Retina (tissue), 1 donor: Measurements from ENCODE around the gene TRPM2.

Experiments
- DNase-seq: peaks from one replicate; pipeline ENCODE4 v3.0.0-alpha.2; 2016

TRPM2 gene

DNA sequence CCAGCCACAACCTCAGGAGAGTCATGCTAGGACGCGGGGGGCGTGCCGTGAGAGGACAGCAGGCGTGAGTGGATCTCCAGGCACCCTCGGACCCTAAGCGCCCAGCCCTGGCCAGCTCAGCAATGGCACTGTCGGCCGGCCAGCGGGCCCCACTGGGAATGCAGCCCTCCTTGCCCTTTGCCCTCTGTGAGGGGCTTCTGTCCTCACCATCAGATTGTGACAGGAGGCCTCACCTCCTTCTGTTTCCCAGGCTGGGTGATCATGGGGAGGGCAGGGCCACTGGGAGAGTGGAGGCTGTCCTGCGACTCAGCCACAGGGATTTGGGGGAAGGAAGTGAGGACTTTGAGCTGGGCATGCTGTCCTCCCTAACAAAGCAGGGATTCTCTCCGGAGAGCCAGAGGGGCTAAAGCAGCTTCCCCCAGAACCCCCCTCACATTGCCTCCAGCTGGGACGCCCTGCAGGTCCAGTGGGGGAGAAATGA, 95.3 kb downstream of the TRPM2 start:
- no peak for DNase-seq

DNA sequence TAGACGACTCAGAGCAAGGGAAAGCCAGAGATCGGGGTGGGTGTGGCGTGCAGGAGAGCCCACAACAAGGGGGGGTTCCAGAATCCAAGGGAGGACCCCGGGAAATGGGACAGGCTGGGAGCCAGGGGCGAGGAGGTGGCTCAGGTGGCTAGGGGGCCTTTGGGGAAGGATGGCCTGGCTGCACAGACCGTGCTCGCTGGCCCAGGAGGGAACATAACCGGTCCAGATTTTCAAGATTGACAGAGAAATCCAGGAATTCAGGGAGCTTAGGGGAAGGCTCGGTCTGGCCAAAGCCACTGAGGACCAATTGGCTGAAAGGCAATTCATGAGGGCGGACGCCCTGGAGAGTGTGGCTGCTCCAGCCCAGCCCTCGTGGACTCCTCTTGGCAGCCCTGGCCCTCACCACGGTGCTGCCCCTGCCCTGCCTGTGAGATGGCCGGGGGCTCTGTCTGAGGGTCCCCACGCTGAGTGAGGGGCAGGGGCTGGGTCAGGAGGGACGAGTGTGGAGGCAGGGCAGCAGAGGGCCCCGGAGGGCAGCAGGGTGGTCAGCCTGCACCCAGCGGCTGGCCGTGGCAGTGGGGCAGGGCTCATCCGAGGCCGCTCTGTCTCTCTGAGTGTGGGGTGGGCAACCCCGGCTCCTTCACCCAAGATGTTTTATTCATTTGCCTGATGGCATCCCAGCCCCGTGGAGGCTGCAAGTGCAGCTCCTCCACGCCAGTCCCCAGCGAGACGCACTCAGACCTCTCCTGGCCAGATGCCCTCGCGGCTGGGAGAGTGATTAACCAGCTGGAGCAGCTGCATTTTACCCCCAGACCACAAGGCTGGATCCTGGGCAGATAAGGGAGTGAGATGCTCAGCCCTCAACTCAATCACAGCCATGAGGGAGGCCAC, 96.3 kb downstream of the TRPM2 start:
- peak; percentile 39 for DNase-seq

DNA sequence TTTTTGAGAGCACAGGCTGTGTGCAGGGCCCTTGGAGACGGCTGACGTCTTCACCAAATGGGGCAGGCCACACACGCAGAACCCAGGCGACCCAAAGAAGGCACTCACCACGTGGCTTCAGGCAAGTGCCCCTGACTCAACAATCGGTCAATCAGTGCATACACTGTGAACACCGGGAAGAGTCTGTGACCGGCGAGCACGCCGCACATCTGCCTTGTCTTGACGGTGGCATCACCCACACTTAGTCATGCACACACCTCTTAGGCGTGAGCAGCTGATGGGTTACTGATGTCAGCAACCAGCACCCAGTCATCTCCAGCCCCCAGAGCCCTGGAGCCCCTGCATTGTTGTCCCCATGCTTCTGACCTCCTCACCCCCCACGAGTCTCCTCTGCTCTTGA, 97.0 kb downstream of the TRPM2 start:
- no peak for DNase-seq

DNA sequence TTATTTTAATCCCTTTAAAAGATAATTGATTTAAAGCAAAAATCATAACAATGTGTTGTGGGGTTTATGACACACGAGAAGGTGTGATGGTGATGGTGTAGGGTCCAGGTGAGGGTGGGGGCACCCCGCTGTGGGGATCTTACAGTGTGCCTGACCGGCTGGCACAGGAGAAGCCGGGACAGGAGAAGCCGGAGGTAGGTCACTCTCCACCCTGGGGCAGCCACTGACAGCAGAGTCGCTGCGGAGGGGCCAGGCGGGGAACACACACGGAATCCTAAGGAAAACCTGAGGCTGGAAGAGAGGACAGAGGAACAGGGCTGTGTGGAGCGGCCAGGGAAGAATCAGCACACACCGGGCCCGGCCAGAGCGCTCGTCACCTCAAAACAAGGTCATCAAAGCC, 97.6 kb downstream of the TRPM2 start:
- DNase-seq: no peak

DNA sequence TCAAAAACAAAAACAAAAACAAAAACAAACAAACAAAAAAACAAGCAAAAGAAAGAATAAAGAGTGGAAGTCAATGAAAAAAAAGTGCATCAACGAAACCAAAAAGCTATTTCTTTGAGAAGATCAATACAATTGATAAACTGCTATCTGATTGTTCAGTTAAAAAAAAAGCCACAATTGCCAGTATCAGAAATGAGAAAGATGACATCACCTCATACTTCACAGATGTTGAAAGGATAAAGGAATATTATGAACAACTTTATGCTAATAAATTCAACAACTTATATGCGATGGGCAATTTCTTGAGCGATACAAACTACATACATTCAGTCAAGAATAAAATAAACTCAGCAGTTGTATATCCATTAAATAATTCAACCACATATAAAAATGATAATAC, 99.7 kb downstream of the TRPM2 start:
- DNase-seq: no peak

DNA sequence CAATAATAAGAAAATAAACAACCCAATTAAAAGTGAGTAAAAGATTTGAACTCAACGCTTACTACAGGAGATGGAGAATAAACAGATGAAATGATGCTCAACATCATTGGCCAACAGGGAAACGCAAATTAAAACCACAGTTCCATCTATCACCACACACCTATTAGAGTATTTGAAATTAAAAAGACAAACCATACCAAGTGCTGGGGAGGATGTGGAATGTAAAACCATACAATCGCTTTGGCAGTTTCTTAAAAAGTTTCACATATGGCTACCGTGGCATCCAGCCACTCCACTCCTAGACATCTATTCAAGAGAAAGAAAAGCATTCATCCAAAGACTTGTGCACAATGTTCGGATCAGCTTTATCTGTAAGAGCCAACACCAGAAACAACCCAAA, 100.6 kb downstream of the TRPM2 start:
- DNase-seq: no peak

DNA sequence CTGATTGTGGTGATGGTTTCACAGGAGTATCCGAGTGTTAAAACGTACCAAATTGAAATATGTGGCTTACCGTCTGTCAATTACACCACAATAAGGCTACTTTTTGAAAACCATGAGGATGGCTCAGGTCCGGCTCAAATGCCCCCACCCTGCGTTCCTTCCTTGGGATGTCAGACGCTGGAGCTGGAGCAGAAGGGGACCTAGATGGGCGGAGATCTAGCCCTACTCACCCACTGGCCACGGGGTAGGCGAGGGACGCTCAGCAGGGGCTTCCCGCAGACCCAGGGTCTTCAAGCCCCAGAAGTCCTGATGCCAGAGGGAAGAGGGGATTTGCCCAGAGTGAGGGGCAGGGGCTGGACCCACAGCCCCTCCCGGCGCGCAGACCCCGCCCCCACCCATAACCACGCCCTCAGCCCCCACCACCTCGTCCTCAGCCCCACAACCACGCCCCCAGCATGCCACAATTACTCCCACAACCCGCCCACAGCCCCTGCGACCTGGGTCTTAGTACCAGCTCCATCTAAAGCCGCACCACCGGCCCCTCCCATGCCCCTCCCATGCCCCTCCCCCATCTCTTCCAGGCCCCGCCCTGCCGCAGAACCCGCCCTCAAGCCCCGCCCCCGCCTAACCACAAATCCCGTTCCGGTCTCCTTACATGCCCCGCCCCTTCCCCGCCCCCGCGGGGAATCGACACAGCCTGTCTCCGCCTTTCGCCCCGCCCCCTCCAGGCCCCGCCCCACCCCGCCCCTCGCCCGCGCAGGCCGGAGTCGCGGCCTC, 101.5 kb downstream of the TRPM2 start, which contains the start of gene LRRC3:
Gene LRRC3 (plus strand): TSS at position 764 of the 777 bp plus-strand sequence. CDS start 1,135 bp downstream, outside the sequence.
- peak; percentile 47 for DNase-seq

DNA sequence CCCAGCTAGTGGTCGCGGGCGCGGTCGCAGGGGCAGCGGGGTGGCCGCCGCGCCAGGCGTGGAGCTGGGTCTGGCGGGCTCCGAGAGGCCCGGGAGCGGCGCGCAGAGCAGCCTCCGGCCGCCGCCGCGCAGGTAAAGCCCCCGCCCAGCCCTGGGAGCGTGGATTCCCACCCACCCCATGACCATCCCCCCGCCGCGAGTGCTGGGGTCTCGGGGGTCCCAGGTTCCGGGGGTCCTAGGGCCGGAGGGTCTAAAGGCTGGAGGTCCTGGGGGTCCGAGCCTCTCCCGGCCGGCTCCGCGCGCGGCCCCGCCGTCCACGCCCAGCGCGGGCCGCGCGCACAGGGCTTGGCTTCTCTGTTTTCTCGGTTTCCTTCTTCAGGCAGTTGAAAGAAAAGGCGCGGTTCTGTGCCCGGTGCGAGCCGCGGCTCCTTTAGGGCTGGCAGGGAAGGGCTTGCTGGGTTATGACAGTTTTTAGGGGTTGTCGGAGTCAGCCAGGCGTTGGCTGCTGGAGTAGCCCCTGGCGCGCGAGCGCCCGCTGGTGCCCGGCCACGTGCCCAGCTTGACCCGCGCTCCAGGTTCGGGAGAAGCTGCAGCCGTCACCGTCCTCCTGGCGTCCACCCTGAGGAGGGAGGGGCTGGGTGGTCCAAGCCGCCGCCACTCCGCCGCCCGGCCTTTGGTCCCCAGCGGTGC, 102.2 kb downstream of the TRPM2 start:
- DNase-seq: peak; percentile 78

DNA sequence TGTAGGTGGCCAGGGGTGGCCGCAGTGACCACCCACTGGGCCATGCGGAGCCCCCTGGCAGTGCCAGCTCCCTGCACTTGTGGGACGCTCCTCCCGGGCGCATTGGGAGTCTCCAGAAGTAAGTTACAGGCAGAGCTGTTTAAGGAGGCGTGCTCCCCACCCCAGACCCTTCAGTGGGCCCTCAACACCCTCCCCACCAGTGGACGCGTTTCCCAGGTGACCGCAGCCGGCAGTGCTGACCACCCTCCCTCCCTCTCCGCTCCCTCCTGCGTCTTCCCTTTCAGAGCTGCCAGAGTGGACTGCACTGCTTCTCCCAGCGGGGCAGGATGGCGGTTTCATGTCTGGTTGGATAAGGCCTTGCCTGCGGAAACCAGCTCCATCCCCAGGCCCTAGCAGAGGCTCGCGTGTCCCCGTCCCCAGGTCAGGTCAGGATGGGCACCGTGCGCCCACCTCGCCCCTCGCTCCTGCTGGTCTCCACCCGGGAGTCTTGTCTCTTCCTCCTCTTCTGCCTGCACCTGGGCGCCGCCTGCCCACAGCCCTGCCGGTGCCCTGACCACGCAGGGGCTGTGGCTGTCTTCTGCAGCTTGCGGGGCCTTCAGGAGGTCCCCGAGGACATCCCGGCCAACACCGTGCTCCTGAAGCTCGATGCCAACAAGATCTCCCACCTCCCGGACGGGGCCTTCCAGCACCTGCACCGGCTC, 102.9 kb downstream of the TRPM2 start:
- DNase-seq: peak; percentile 59

DNA sequence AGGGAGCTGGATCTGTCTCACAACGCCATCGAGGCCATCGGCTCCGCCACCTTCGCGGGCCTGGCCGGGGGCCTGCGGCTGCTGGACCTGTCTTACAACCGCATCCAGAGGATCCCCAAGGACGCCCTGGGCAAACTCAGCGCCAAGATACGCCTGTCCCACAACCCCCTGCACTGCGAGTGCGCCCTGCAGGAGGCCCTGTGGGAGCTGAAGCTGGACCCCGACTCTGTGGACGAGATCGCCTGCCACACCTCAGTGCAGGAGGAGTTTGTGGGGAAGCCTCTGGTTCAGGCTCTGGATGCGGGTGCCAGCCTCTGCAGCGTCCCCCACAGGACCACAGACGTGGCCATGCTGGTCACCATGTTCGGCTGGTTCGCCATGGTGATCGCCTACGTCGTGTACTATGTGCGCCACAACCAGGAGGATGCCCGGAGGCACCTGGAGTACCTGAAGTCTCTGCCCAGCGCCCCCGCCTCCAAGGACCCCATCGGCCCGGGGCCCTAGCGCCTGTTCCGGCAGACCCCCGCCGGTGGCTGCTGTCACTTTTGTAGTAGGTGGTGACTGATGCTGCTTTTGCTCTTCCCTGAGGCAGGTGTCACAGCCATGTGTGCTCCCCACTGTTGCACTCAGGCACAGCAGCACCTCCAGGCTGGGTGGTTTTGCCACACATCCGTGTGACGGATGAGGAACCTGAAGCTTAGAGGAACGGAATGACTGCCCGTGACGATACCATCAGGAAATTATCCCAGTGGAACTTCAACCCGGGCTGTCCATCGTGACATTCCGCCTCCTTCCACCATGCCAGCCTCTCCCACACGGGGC, 103.7 kb downstream of the TRPM2 start:
- DNase-seq: no peak

DNA sequence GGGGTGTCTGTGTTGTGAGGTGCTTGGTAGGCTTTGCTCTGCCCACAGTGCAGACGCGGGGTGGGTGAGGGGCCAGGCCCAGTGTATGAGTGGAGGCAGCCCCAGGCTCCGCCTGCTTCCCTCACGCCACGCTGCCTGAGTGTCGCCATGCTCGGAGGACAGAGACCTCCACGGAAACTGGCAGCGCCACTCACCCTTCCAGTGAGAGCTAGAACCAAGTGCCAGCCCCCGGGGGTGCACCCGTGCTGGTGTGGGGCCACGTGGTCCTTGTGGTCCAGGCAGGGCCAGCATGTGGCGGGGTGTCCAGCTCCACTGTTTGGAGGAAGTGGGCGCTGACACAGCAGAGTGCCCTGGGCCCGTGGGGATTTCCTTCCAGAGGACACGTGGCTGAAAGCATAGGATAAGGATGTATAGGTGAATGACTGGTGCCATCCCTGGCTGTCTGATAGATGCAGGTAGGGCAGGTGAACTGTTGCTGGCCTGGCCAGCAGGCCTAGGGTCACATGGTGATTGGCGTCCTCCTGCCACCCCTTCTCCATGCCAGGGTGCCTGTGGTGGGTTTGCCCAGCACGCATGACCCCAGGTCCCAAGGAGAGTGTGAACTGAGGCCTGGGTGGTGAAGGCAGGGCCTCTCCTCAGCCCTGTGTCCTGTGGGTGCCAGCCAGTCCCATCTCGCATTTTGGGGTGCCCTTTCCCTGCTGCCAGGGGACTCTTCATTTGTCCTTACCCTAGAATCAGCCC, 105.7 kb downstream of the TRPM2 start:
- no peak for DNase-seq

DNA sequence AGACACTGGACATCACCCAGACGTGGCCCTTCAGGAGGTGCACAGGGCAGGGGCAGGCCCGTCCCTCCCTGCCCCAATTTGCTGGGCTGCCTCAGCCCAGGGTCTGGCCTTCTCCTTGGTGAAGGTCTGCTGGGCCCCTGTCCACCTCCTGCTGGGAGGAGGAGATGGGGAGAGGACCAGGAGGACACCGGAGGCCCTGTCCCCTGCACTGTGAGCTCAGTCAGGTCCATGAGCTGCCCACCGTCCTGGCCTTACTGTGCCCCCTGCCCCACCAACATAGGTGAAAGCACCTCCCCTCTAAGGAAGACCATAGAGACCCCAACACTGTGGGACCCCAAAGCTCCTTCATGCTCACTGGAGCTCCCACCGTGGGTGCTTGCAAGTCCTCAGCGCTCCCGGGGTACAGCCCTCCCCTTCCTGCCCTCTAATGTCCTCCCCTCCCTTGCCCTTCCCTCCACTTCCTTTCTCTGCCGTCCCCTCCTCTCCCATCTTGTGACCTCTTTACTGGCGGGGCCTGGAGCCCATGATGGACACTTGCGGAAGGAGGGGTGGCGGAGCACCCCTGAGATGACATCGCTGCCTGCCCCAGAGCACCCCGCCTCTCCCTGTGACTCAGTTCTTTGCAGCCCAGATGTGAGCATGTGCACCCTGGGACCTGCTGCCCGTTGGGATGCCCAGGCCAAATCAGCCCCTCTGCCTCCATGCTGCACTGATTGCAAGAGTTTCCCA, 106.5 kb downstream of the TRPM2 start:
- DNase-seq: no peak

DNA sequence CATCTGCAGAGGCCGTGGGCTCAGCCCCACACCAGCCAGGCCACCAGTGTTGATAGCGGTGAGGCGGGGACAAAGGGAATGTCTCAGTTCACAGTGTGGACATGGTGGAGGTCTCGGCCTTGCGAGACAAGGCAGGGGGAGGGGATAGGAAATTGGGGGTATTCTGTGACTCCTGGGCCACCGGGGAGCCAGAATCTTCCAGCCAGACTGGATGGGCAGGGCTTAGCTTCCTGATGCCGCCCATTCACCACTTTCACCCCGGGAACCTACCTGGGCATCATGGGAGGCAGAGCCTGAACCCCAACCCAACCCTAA, 107.0 kb downstream of the TRPM2 start:
- DNase-seq: no peak

DNA sequence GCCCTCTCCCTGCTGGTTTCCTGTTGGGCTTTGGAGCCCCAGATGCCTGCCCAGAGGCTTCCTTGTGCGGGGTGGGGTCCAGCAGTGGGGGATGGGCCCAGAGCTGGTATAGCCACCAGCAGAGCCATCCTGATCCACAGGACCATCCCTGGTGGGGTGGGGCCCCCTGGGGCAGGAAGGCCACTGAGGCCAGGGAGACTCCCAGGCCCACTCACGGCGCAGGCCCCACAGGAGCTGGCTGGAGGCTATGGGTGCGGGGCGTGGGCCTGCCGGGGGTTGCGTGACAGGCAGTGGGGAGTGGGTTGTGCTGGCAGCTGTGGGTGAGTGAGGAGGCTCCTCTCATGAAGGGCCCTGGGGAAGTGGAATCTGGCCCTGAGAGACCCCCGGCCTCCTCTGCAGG, 107.6 kb downstream of the TRPM2 start:
- no peak for DNase-seq

DNA sequence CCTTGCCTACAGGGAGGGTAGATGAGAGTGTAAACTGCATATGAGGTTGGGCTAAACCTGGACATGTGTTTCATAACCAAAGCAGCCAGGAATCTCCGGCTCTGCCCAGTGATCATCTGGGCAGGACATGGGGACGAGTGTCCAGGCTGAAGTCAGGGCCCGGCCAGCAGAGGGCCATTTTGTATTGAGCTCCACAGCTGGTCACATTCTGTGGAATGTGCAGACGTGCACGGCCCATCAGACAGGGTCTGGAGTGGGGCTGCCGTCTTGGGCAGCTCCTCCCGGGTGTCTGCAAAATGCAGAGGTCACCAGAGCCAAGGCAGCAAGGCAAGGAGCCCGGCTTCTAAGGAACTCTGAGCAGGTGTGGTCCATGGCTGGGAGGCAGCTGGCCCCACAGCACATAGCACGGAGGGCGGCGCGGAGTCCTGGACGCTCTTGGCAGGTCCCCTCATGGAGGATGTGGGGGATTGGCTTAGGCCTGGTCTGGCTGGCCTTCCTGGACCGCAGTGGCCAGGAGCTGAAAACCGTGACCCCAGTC, 108.1 kb downstream of the TRPM2 start:
- no peak for DNase-seq

DNA sequence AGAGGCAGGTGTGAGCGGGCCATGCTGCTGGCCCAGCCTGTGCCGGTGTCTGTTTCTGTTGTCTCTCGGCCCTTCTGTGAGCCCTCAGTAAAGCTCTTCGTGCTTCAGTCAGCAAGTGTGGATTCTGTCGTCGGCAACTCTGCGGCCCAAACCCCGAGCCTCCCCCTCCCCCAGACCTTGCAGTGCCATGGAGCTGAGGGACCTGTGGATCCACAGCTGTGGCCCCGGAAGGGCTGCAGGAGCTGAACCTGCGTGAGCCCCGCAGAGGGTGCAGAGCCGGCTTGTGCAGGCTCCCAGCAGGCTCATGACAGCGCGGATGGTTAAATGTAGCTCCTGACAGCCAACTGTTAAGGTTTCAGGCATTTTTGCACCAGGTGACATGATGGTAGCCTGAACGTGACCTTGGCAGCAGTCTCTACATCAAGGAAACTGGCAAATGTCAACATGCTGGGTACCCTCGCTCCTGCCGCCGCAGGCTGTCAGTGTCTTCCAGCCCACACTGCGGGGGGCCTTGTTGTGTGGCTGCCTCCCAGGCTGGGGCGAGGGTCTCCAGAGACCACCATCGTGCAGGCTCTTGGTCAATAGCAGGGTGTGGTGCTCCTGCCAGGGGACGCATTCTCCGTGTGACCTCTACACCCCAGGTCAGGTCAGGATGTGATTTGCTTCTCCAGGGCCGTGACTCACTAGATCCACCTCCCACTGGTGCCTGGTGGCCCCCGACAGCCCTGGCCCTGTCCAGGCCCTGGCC, 108.8 kb downstream of the TRPM2 start:
- DNase-seq: no peak

DNA sequence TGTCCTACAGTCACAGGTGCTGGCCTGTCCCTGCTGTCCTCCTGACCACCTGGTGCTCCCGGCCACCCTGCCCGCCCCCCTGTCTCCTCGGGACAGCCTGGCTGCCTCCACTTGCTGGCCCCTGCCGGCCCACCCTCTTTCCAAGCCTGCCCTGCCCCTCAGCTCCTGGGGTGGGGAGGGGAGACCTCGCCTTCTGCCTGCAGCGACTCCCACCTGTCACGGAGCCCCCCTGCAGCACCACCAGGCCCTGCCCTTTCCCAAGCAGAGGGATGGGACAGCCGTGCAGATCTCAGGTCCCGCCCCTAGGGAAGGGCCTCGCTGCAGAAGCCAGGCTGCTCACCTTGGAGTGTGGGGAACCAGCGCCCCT, 109.4 kb downstream of the TRPM2 start:
- no peak for DNase-seq

DNA sequence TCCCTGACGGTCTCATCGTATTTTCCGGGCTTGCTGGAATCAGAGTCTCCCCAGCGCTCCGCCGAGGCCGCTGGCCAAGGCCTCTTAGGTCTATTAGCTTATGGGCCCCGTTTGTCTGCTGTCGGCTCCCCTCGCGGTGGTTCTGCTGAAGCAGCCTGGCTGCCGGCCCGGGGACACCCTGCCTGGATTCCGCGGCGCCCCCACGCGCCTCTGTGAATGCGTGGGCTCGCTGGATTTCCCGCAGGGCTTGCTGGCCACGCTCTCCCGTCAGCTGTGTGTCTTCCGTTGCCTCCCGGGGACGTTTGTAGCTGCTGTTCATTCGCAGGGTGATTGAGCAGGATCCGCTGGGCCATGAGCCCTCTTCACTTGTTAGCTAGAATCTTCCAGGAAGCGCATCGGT, 110.3 kb downstream of the TRPM2 start:
- DNase-seq: peak; percentile 58

DNA sequence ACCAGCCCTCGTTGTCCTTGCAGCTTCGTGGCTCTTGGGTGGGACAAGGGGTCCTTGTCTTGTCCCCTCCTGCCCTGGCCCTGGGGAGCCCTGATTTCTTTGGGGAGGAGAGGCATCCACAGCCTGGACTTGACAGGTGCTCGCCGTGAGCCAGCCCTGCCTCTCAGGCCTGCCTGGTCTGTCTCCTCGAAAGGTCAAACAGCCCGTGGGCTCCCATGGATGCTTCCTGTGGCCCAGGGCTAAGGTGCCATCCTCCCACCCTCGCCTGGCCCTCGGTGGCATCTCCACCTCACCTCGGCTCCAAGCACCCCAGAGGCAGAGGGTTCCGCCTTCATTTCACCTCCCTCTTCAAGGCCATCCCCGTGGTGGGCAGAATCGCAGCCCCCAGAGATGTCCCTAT, 110.9 kb downstream of the TRPM2 start:
- DNase-seq: no peak
